Left ventricle myocardium superior (tissue), 1 donor: ENCODE results near the gene FAF1. TPM values are rescaled to one million over a fixed set of nuclear protein-coding genes. Genes with fewer than 3 reads are reported as not detected.
"Not testable (repeated sequence)": the region's sequence is repeated elsewhere in the genome, so short reads cannot be mapped to it uniquely, and the experiment has no call there.

Experiments
- ATAC-seq: fragments of 200-7000 bp; cut with Tn5 transposase; one replicate; pipeline ENCODE4 v1.9.1; 2020; ENCODE audit warnings: mild to moderate bottlenecking, moderate library complexity
- DNase-seq: peaks from one replicate; pipeline ENCODE4 v3.0.0-alpha.2; 2020
- intact Hi-C: fragments of 100-400 bp; cut with micrococcal nuclease; formaldehyde crosslinking; loops from one replicate; pipeline ENCODE4 v1.11.0; 2022
- total RNA-seq: library from RNA; stranded (reverse); fragmentation: NEBNext Ultra II Directional; extraction: Animal tissue kit (Norgen Biotek cat#: 25700); gene quantifications from one replicate; pipeline ENCODE4 v1.2.1, GENCODE V29; 2021
- donor health status: DM: no; HTN: yes; CAD: no; lungs with severe emphysema.

FAF1 gene
- total RNA-seq, 1 donor from 2014 or later: 99.2 TPM

GRCh38 chr1:50829014-50829958, 130.8 kb downstream of the FAF1 start:
- DNase-seq: no peak
- intact Hi-C loops: no loop called here
- peak; percentile 89 for ATAC-seq

GRCh38 chr1:50827546-50827945, 132.5 kb downstream of the FAF1 start:
- no peak for DNase-seq
- intact Hi-C loops: no loop called here
- no peak for ATAC-seq

- intact Hi-C loops, ATAC-seq, DNase-seq: not testable (repeated sequence)
Measured at GRCh38 chr1:50826792-50827191, 133.3 kb downstream of the FAF1 start.

- intact Hi-C loops: no loop called here
- DNase-seq (no peak), ATAC-seq (no peak)
Measured at GRCh38 chr1:50822035-50822776, 137.9 kb downstream of the FAF1 start.

GRCh38 chr1:50820545-50820944, 139.5 kb downstream of the FAF1 start:
- intact Hi-C loops: no loop called here
- ATAC-seq (no peak), DNase-seq (no peak)

- intact Hi-C loops: no loop called here
- ATAC-seq: no peak
- DNase-seq: no peak
Measured at GRCh38 chr1:50812346-50812745, 147.7 kb downstream of the FAF1 start.

GRCh38 chr1:50808296-50808695, 151.8 kb downstream of the FAF1 start:
- ATAC-seq (no peak), DNase-seq (no peak)
- intact Hi-C loops: no loop called here

- no peak for ATAC-seq
Measured at GRCh38 chr1:50796272-50796671, 163.8 kb downstream of the FAF1 start.

GRCh38 chr1:50793521-50793920, 166.5 kb downstream of the FAF1 start:
- intact Hi-C loops: no loop called here
- no peak for DNase-seq
- ATAC-seq: no peak

More at GRCh38 chr1:50796272-50796671, 163.8 kb downstream of the FAF1 start:
- no peak for DNase-seq
- intact Hi-C loops: no loop called here

- ATAC-seq: no peak
- intact Hi-C loops: no loop called here
Measured at GRCh38 chr1:50787266-50787665, 172.8 kb downstream of the FAF1 start.

GRCh38 chr1:50783286-50783685, 176.8 kb downstream of the FAF1 start:
- ATAC-seq: no peak
- DNase-seq: no peak
- intact Hi-C loops: no loop called here

More at GRCh38 chr1:50787266-50787665, 172.8 kb downstream of the FAF1 start:
- DNase-seq: no peak

GRCh38 chr1:50780797-50781196, 179.3 kb downstream of the FAF1 start:
- no peak for ATAC-seq
- intact Hi-C loops: no loop called here

GRCh38 chr1:50779801-50780200, 180.3 kb downstream of the FAF1 start:
- intact Hi-C loops: loop anchor here (10.0 kb wide), 2 partner anchors 265 to 405 kb away; no protein-coding TSS in a partner anchor
- ATAC-seq (no peak), DNase-seq (no peak)

More at GRCh38 chr1:50780797-50781196, 179.3 kb downstream of the FAF1 start:
- DNase-seq: no peak

GRCh38 chr1:50775740-50776139, 184.3 kb downstream of the FAF1 start:
- ATAC-seq: no peak
- intact Hi-C loops: loop anchor here (10.0 kb wide), 2 partner anchors 269 to 409 kb away; no protein-coding TSS in a partner anchor
- DNase-seq: no peak

GRCh38 chr1:50774759-50775351, 185.2 kb downstream of the FAF1 start:
- intact Hi-C loops: loop anchor here (10.0 kb wide), 2 partner anchors 270 to 410 kb away; no protein-coding TSS in a partner anchor
- DNase-seq (no peak), ATAC-seq (no peak)

- intact Hi-C loops: no loop called here
- ATAC-seq: no peak
- no peak for DNase-seq
Measured at GRCh38 chr1:50766688-50767087, 193.4 kb downstream of the FAF1 start.

- intact Hi-C loops, ATAC-seq, DNase-seq: not testable (repeated sequence)
Measured at GRCh38 chr1:50756543-50756942, 203.5 kb downstream of the FAF1 start.

GRCh38 chr1:50754764-50755163, 205.3 kb downstream of the FAF1 start:
- DNase-seq, ATAC-seq, intact Hi-C loops: not testable (repeated sequence)

- no peak for ATAC-seq
- intact Hi-C loops: no loop called here
- no peak for DNase-seq
Measured at GRCh38 chr1:50750021-50750619, 209.9 kb downstream of the FAF1 start.
